Stimulated activated naive CD8-positive, alpha-beta T cell treated with anti-CD3 and anti-CD28 coated beads, Interleukin-15, Interleukin-2, amounts not matched to agents 100 U/mL and 50 U/mL, for 24 hours (primary cell): Measurements from ENCODE around the gene C2orf80.
A peak's percentile ranks its signal among the peaks of the same experiment; 100 is the strongest.
"Not testable (repeated sequence)": the region's sequence is repeated elsewhere in the genome, so short reads cannot be mapped to it uniquely, and the experiment has no call there.

Source experiments
- ATAC-seq: fragments of 150-1000 bp; cut with Tn5 transposase; one replicate; pipeline ENCODE4 v1.10.0; 2021
- DNase-seq: peaks from one replicate; pipeline ENCODE4 v3.0.0; 2021

C2orf80 gene

DNA sequence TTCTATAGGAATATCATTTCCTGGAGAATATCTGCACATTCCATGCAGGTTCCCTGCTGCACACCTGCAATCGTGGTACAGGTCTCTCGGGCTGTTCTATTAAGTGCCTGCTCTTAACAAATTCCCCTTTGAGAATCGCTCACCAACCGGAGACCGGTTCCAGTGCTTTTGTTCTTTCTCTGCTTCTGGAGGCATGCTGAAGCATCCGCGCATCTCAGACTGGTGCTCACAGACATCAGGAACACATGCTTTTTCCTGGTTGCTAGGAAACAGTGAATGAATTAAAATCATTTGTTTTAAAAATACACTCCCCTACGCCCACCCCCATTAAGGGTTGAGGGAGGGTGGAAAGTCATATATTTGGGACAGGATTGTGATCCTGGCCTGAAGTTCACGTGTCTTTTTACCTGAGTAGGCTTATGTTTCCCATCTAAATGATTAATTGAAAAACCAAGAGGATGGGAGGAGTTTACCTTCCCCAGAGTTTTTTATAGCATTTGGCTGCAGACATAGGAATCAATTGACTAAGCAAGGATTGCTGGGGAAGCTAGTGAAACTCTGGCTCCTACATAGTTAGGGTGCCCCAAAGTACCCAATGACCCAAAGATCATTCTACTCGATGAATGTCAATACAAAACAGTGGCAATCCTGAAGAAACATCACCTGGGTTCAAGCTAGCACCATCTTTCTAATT is at the start of gene C2orf80:
Gene C2orf80 (minus strand): TSS at position 221 of the 694 bp plus-strand sequence. CDS start 3,044 bp downstream, outside the sequence.
- DNase-seq (no peak), ATAC-seq (no peak)

DNA sequence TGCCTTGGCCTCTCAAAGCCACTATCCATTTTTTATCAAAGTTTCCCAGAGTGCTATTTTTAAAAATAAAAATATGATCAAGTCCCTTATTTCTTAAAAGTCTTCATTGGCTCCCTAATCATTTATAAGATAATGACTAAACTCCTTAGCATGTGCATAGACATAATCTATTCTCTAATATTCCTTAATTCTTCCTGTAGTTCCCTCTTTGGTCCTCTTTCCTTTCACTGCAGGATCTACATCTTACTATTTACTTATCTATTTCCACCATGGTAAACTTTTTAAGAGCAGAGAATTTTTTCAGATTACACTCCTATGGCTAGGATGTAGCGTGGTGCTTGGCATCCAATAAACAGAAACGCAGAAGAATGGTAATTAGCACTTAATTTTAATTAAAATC is 46.0 kb upstream of the C2orf80 start:
- no peak for ATAC-seq
- no peak for DNase-seq

DNA sequence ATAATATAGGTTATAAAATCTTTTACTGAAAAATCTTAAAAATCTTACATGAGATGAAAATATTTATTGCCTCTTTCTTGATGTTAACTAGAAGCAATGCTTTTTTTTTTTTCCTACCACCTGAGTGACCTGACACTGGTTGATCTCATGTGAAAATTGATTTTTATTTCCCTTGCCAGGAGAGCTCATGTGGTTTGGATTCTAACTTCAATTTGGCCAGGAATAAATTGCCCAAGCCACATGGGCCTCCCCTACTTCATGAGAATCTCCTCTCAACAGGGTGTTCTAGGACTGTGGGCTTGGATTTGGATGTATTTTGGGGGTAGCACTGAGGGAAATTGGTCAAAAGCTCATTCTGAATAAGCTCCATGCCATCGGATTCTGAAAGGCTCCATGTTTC is 45.0 kb upstream of the C2orf80 start:
- ATAC-seq = no peak

DNA sequence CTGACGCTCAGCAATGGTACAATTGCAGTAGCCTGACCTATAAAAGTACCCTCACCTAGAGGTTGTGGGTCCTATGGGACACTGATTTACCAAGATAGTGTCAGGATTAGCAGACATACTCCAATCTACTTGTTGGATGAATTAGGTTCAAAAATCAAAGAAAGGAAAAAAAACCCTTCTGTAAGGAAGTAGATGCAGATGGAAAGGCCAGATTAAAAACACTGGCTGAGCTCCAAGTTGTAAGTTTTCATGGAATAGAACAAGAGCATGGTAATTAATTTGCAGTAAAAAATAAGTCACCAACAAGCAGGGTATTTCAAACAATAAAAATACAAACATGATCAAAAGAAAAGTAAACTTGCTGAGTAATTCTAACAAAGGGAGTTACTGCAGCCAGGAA is 38.6 kb upstream of the C2orf80 start:
- no peak for ATAC-seq

More for the DNA sequence above, 45.0 kb upstream of the C2orf80 start:
- DNase-seq = no peak

DNA sequence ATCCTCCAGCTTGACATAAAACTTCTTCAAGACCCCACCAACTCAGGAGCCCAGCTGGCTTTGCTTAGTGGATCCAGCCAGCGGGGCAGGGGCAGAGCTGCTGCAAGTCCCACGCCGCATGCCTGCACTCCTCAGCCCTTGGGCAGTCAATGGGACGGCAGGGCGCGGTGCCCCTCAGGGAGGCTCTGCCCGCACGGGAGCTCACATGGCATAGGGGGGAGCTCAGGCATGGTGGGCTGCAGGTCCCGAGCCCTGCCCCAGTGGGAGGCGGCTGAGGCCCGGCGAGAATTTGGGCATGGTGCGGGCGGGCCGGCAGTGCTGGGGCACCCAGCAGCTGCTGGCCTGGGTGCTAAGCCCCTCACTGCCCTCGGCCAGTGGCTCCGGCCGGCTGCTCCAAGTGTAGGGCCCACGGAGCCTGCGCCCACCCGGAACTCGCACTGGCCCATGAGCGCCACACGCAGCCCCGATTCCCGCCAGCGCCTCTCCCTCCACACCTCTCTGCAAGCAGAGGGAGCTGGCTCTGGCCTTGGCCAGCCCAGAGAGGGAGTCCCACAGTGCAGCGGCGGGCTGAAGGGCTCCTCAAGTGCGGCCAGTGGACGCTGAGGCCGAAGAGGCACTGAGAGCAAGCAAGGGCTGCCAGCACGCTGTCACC is 37.9 kb upstream of the C2orf80 start:
- ATAC-seq = no peak
- DNase-seq = no peak

More for the DNA sequence above, 38.6 kb upstream of the C2orf80 start:
- no peak for DNase-seq

DNA sequence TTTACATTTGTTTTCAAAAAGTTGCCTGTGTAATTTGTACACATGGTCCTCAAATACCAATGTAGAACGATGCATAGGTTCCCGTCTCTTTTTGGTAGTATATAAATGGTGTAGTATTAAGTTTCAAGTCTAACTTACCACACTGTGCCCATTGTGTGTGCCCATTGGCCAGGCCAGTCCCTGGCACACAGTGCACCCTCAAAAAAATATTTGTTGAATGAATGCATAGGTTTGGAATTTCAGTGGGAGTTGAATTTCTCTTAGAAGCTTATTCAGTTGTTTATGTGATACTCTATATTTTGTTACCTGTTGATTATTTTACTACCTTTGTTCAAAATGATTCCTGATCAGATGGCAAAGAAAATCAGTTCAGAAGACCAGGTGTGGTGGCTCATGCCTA is 35.0 kb upstream of the C2orf80 start:
- DNase-seq (no peak), ATAC-seq (no peak)

DNA sequence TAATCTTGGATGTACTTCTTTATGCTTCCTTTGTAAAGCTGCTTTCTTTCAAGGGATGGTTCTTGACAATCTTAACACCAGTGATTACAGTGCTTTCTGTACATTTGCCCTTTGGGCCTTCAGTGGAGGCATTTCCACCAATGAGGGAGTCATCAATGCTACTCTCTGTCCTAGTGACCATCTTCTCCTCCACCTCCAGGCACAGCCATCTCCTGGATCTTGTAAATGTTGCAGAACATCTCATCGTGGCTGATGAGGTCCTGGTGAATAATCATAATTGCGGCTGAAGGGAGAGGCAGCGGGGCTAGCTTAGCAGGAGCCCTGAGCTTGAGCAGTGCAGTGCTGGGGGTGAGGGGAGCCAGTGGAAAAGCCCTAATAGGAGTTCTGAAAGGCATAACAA is 32.5 kb upstream of the C2orf80 start:
- DNase-seq = no peak
- ATAC-seq = peak; percentile 32

DNA sequence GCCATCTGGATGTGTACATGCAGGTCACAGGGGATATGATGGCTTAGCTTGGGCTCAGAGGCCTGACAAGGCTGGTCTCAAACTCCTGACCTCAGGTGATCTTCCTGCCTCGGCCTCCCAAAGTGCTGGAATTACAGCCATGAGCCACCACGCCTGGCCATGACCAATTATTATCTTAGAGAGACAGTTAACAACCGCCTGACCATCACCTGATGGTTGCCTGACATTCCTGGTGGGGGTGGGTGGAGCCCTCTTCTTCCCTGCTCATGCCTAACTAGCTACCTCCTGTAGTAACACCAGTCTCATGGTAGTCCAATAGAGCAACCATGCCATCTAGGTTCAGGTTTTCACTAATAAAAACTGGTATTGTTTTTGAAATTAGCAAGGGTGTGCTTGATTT is 32.0 kb upstream of the C2orf80 start:
- not testable (repeated sequence) for ATAC-seq

DNA sequence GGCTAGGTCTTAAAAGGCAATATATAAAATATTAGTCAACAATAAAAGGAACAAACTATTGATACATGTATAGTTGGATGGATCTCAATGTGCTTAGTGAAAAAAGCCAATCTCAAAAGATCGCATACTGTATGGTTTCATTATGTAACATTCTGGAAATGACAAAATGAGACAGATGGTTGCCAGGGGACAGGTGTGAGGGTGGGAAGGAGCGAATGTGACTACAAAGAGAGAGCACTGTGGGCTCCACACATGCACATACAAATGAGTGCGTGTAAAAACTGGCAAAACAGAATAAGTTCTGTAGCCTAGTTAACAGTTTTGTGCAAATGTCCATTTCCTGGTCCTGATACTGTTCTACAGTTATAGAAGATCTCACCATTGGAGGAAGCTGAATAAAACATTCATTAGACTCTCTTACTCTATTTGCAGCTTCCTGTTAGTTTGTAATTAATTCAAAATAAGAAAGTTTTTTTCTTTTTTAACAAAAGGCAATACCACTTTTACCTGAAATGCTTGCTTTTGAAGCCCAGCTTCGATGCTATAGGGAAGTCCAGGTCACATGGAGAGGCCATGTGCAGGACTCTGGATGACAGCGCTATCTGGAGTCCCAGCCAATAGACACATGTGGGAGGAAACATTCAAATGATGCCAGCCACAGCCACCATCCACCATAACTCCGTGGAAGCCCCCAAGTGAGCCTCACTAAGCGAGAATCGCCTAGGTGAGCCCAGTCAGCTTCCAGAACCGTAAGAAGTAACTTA is 21.0 kb upstream of the C2orf80 start:
- ATAC-seq = no peak
- no peak for DNase-seq

More for the DNA sequence above, 32.0 kb upstream of the C2orf80 start:
- not testable (repeated sequence) for DNase-seq

DNA sequence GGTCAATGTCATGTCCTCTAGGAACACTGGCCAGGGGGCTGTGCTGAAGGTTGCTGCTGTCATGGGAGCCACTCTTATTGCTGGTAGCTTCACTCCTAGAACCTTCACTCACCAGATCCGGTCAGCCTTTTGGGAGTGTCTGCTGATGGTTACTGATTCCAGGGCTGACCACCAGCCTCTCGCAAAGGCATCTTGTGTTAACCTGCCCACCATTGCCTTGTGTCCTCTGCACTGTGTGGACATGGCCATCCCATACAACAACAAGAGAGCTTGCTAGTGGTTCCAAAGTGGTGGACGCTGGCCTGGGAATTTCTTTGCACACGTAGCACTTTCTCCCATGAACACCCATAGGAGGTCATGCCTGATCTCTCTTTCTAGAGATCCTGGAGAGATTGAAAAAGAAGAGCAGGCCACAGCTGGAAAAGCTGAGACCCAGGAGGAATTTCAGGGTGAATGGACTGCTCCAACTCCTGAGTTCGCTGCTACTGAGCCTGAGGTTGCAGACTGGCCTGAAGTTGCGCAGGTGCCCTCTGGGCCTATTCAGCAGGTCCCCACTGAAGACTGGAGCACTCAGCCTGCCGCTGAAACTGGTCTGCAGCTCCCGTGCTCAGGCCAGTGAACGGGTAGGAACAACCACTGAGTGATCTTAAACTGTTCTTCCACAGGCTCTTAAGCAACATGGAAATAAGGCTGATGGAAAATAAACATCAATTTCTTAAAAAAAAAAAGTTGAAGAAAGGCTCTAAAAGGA is 18.7 kb upstream of the C2orf80 start:
- ATAC-seq = no peak
- no peak for DNase-seq

DNA sequence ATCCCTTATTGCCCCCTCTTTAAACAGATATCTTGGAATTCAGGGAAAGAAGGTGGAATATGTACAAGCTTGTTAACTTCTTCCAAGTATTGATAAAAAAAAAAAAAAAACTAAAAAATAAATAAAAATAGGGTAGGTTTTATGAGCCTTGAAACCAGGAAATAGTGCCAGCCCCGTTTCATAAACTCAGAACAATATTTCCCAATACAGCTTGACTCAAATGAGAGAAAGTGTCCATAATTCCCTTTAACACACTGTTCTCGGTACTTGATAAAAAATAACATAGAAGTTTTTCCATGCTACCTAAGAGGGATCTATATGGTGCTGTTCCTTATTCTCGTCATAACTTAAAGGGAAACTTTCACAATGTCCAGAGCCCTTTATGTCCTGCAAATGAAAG is 17.9 kb upstream of the C2orf80 start:
- ATAC-seq = no peak

DNA sequence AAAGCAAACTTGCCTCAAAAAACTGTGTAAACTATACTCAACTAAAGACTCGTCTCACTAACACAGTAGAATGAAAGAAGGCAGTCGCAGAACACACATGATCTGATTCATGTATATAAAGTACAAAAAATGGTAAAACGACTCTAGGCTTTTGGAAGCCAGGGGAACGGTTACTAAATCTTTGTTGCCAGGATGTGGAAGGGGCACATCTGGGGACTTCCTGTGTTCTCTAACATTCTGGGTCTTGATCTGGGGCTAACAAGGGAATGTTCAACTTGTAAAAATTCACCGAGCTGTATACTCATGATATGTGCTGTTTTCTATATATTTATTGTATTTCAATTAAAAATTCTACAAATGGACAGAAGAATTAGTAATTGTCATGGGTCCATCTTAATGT is 14.3 kb upstream of the C2orf80 start:
- DNase-seq (no peak), ATAC-seq (no peak)

More for the DNA sequence above, 17.9 kb upstream of the C2orf80 start:
- no peak for DNase-seq

DNA sequence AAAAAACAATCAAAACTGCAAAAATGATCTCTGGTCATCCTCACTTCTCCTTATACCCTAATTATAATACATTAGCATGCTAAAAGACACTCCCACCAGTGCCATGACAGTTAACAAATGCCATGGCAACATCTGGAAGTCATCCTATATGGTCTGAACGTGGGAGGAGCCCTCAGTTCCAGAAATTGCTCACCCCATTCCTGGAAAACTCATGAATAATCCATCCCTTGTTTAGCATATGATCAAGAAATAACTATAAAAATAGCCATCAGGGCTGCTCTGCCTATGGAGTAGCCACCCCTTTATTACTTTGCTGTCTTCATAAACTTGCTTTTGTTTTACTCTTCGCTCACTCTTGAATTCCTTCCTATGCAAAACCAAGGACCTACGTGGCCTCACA is 5.7 kb upstream of the C2orf80 start:
- DNase-seq (no peak), ATAC-seq (no peak)

DNA sequence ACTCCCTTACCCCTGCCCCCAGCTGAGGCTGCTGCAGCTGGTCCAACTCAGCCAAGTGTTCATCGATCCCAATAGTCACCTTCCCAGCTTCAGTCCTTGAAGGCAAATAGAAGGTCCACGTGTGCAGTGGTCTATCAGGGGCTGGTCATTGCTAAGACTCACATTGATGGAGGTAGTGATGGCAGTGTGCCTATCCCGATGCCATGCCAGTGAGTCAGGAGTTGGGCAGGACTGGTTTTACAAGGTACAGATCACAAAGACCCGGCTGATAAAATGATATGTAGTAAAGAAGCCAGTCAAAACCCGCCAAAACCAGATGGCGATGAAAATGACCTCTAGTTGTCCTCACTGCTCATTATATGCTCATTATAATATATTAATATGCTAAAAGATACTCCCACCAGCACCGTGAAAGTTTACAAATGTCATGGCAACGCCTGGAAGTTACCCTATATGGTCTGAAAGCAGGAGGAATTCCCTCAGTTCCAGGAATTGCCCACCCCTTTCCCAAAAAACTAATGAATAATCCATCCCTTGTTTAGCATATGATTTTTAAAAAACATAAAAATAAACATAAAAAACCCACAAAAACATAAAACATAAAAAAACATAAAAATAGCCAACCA is 2.9 kb upstream of the C2orf80 start:
- no peak for DNase-seq
- ATAC-seq = no peak

DNA sequence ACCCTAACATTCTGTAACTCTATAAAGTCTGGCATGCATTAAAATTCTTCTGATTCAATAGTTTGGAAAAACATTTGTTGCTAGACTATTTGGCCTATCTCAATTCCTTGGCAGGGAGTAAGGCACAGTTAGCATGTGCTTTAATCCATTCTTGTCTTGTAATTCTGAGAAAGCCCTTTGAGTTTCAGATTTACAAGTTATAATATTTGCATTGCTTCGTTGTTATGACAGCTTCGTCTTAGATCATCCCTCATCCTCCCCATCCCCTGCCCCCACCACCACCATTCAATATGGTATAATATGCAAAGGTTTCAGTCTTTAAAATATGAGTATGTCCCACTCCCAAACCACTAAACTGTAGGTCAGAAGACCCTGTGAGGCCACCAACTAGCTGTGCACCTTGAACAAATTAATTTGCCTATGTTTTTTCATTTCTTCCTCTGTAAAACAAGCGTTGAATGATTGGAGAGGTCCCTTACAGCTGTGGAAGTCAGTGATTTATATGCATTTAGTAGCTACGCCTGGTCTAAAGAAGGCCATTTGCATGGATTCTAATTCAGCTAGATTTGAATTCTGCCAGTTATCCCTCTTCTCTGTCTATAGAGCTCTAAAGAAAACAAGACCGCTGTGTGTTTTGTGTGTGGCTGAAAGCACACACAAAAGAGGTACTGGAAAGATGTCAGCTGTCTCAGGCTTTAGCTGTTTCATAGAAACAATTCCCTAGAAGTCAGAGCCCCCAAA is 591 bp downstream of the C2orf80 start:
- DNase-seq (no peak), ATAC-seq (no peak)

DNA sequence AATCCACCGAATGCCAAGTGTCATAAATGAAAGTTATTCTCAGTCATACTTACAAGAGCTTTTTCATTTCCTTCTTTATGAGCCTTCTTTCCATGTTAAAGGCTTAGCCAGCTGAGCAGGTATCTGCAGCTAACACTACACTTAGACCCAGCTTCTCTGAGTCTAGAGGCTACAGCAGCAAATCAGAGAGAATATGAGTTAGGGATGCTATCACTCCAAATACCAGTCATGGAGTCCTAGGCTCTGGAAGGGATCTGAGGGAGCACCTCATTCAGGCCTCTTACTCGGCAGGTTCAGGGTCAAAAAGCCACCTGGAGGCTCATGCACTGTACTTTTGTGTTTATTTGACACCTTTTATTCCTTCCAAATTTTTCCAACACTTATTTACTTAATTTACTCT is 2.9 kb downstream of the C2orf80 start:
- no peak for DNase-seq

DNA sequence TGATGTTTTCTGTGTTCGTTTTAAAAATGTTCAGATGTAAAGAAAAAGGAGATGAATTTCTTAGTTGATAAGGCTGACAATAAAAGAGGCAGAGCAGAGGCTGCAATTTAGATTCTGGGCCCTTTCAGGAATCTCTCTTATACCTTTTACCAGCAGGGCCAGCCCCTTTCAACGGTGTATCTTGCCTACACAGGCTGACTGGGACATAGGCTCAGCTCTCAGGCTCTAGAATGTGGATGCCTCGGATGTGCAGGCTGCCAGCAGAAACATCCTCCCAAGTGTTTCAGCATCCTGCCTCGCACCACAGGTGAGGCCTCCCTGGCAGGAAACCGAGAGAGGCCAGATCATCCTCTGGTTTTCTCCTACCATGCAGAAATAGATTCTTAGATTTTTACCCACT is 3.4 kb downstream of the C2orf80 start:
- DNase-seq (no peak), ATAC-seq (no peak)

More for the DNA sequence above, 2.9 kb downstream of the C2orf80 start:
- no peak for ATAC-seq

DNA sequence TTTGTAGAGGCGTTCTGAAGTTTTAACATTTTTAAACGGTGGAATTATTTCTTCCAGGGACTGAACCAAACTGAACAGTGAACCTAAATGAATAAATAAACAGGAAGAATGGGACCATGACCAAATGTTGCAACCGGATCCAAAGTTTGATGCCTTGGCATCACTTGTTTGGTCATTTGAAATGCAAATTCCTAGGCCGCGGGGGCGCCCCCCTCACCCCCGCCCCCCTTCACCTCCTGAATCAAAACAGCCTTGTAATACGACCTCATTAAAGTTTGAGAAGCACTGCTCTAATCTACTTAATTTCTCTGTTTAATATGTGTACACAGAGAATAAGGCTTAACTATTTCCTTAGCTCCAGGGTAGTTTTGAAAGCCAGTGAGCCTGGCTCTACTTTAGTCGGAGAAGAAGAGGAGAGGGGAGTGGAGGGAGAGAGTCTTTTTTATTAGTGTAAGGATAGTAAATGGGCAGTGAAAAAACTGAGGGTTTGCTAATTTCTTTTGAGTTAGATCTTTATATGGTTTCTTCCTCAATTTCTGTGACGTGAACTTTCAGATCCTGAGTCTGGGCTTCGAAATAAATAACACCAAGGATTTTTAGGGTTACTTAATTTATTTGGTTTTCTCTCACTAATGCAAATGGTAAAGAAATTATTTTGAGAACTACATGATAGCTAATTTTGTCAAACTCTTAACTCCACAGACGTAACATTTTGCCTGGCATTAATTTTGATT is 5.7 kb downstream of the C2orf80 start:
- ATAC-seq (no peak), DNase-seq (no peak)

DNA sequence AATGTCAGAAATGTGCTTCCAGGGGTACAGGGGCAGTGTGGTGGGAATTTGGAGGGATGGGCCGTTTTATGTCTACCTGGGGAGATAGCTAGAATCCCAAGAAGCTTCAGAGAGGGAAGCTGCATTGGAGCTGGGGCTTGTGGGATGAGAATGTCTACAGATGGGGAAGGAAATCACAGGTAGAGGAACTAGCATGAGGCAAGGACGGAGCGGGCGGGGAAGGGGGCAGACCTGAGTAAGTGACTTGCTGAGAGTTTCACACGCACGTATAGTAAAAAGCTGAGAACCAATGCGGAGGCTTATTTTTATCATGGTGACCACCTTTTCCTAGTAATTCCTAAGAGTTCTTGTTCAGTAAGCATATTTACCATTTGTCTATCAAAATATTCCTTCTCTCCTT is 6.3 kb downstream of the C2orf80 start:
- DNase-seq (no peak), ATAC-seq (no peak)

DNA sequence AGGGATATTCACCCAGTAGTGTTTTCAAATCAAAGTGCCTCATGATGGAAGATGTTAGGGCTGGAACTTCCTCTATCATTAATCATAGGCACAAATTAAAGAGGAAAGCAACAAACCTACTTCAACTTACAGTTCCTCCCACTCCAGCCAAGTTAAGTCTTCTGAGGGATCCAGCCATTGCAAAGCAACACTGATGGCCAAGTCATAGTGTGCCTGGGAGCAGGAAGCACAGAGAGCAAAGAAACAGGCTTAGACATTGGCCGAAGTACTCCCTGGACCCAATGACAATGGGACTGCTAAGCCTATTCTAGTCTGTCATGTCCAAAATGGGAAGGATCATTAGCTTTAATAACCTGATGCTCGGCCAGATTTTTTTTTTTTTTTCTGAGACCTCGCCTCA is 7.0 kb downstream of the C2orf80 start:
- DNase-seq (no peak), ATAC-seq (no peak)
